GM19238 (cell line): ENCODE measurements around the gene HHIP.
"Not testable (repeated sequence)": the region's sequence is repeated elsewhere in the genome, so short reads cannot be mapped to it uniquely, and the experiment has no call there.

Source experiments
- DNase-seq: peaks from one replicate; pipeline ENCODE4 v3.0.0; 2011; ENCODE audit warnings: low spot score; ENCODE audit not compliant: insufficient read length

The HHIP gene

GRCh38 chr4:144748814-144749555 is 103.0 kb downstream of the HHIP start:
- DNase-seq, result no peak

GRCh38 chr4:144750348-144750747 is 104.4 kb downstream of the HHIP start:
- DNase-seq, result no peak

- no peak for DNase-seq
These were observed 108.8 kb downstream of the HHIP start for GRCh38 chr4:144754562-144755410.

- no peak for DNase-seq
These were observed 112.0 kb downstream of the HHIP start for GRCh38 chr4:144757969-144758368.

GRCh38 chr4:144768809-144769208 is 122.9 kb downstream of the HHIP start:
- DNase-seq, result not testable (repeated sequence)

GRCh38 chr4:144778364-144778763 is 132.4 kb downstream of the HHIP start:
- DNase-seq, result no peak

- no peak for DNase-seq
These were observed 136.4 kb downstream of the HHIP start for GRCh38 chr4:144782345-144782744.

- DNase-seq, result no peak
These were observed 140.0 kb downstream of the HHIP start for GRCh38 chr4:144785961-144786360.

GRCh38 chr4:144787365-144788258 is 141.7 kb downstream of the HHIP start:
- no peak for DNase-seq

- DNase-seq, result no peak
These were observed 142.5 kb downstream of the HHIP start for GRCh38 chr4:144788469-144788868.

- DNase-seq, result not testable (repeated sequence)
These were observed 146.0 kb downstream of the HHIP start for GRCh38 chr4:144791933-144792332.
